Uterus (tissue), 2 donors: ENCODE measurements around the gene AUTS2.

ENCODE experiments used
- POLR2A ChIP-seq, 2 donors: fragments of 450-650 bp; IDR thresholded peaks; one replicate each; pipeline ENCODE4 v1.6.1; 2016; ENCODE audit warnings: antibody characterized with exemption in 2 of 2, mild to moderate bottlenecking in 1 of 2, moderate library complexity in 1 of 2
- TF ChIP-seq, protein P1 (sequence below), 4 experiments: fragments of 200-600 bp in 2 of 4; fragments of 450-650 bp in 2 of 4; sonication (generic) in 2 of 4; IDR thresholded peaks; one replicate each; pipeline ENCODE4 v1.5.1; 2016 to 2019; ENCODE audit warnings: antibody characterized with exemption in 4 of 4, mild to moderate bottlenecking in 2 of 4, moderate library complexity in 1 of 4

DNA sequence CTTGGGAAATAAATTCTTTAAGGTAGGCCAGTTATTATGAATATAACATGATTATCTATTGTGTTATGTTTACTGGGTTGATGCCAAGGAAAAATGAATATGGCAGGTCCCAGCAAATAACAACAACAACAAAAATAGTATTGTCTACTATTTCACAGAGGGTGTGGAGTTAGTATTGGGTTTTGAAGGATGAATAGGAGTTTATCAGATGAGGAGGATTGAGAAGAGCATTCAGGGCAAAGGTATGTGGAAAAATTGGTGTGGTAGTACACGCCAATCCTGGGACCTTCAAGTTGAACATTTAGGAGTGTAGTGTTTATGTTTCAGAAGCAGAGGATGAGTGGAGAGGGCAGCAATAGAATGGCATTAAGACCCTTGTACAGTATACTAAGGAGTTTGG lies 671.9 kb downstream of the AUTS2 start:
- TF ChIP-seq, protein P1, sequence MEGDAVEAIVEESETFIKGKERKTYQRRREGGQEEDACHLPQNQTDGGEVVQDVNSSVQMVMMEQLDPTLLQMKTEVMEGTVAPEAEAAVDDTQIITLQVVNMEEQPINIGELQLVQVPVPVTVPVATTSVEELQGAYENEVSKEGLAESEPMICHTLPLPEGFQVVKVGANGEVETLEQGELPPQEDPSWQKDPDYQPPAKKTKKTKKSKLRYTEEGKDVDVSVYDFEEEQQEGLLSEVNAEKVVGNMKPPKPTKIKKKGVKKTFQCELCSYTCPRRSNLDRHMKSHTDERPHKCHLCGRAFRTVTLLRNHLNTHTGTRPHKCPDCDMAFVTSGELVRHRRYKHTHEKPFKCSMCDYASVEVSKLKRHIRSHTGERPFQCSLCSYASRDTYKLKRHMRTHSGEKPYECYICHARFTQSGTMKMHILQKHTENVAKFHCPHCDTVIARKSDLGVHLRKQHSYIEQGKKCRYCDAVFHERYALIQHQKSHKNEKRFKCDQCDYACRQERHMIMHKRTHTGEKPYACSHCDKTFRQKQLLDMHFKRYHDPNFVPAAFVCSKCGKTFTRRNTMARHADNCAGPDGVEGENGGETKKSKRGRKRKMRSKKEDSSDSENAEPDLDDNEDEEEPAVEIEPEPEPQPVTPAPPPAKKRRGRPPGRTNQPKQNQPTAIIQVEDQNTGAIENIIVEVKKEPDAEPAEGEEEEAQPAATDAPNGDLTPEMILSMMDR (IDR thresholded peaks at IDR 0.05) = no peak
- TF ChIP-seq POLR2A (IDR thresholded peaks at IDR 0.05) = no peak
